ENCODE data around the gene GPR25.

GPR25 gene

GRCh38 chr1:200922406-200922805 is 49.6 kb downstream of the GPR25 start:
- TF ChIP-seq ZNF274 (IDR thresholded peaks at IDR 0.05; ENCODE audit: low read depth, low read length), result no peak
- H3K4me3 ChIP-seq (ENCODE audit: low read length), result no peak overlapping the region

GRCh38 chr1:200923601-200924000 is 50.8 kb downstream of the GPR25 start:
- TF ChIP-seq ZNF274 (IDR thresholded peaks at IDR 0.05; ENCODE audit: low read depth, low read length), result no peak
- no peak overlapping the region for H3K4me3 ChIP-seq (ENCODE audit: low read length)
